ENCODE measurements around the gene SLF1. TPM values are rescaled to one million over a fixed set of nuclear protein-coding genes. Genes with fewer than 3 reads are reported as not detected.
A peak's percentile ranks its signal among the peaks of the same experiment; 100 is the strongest.
"Not testable (repeated sequence)": the region's sequence is repeated elsewhere in the genome, so short reads cannot be mapped to it uniquely, and the experiment has no call there.

The SLF1 gene
- total RNA-seq, result 2.4 TPM

DNA sequence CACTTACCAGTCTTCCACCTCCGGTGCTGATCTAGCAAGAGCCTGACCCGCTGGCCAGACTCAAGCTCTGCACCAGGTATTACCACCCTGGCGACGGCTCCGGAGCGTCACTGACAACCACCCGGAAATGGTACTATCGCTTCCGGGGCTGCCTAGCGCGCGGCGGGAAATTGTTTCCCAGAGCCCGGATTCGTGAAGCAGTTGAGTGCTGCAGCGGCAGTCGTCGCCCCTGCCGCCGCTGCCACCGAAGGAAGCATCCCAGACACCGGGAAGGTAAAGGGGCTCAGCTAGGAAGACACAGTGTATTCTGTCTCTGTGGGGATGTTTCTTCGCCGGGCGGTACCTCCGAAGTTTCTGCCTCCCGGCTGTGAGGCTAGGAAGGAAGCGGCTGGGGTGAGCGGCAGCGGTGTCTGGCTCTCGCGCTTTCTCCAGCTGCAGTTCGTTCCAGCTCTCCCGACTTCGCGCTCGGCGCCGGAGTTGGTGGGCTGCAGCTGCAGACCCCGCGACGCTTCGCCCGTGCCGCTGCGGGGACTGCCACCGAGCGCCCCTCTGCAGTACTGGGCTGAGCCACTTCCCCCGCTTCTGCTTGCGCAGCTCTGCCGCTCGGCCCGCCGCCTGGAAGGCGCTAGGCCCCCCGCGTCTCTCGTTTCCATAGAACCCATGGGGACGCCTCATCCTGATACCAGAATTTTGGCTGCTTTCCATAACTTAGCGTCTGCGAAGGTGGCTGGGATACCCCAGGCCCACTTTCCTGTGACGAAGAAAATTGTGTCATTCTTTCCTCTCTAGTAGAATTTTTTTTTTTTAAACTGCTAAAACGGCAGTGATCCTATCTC is at the start of gene SLF1, which contains the start of gene KIAA0825:
TSS of gene SLF1 (plus strand) at position 177 of the 836 bp plus-strand sequence. CDS start 10,142 bp downstream, outside the sequence.
TSS of gene KIAA0825 (minus strand) at position 112 of the 836 bp plus-strand sequence. CDS start 81,478 bp downstream, outside the sequence.
- peak; percentile 54 to 91 (median 87) for DNase-seq (ENCODE audit: low read depth in 2 of 3, low spot score in 2 of 3)

DNA sequence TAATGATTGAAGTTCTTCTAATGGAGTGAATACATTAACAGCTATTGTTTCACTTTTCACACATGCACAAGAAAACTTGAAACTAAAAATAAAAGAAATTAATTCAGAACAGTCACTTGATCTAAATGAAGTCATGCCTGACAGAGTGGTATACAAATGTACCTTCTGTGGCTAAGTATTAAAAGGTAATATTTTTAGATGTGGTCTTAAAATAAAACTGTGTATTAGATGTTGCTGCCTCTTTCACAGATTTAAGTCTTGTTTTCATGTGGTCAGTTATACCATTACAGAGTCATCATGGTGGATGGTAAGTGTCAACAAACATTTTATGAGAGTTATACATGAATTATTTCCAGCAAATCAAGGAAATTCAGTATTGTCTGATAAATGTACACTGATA is 47.1 kb upstream of the SLF1 start:
- DNase-seq (ENCODE audit: low read depth in 2 of 3, low spot score in 2 of 3), result no peak

GRCh38 chr5:94573349-94573748 is 45.1 kb upstream of the SLF1 start:
- not testable (repeated sequence) for DNase-seq (ENCODE audit: low read depth in 2 of 3, low spot score in 2 of 3)

DNA sequence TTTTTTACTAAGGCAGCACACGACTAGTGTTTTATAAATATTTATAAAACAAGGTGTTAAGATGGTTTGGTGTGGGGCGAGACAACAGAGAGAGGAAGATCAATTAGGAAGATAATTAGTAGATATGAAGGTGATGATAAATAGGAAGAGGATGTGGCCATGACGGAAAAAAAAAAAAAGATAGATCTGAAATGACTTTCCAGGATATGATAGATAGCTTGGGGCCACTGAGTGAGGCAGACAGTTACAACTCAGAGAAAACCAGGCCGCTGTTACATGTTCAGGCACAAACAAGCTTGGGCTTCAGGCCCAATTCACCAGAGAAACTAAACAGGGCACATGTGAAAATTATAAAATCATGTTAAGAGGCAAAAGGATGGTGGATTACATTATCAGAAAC is 43.3 kb upstream of the SLF1 start:
- DNase-seq (ENCODE audit: low read depth in 2 of 3, low spot score in 2 of 3), result no peak

- DNase-seq (ENCODE audit: low read depth in 2 of 3, low spot score in 2 of 3), result peak in 1 of 3 donors; percentile 54
Observed at GRCh38 chr5:94577466-94578245, 40.8 kb upstream of the SLF1 start.

- no peak for DNase-seq (ENCODE audit: low read depth in 2 of 3, low spot score in 2 of 3)
Observed at GRCh38 chr5:94595281-94595840, 23.1 kb upstream of the SLF1 start.

- peak in 2 of 3 donors; percentile 6 to 39 for DNase-seq (ENCODE audit: low read depth in 2 of 3, low spot score in 2 of 3)
Observed at GRCh38 chr5:94613583-94613982, 4.9 kb upstream of the SLF1 start.

DNA sequence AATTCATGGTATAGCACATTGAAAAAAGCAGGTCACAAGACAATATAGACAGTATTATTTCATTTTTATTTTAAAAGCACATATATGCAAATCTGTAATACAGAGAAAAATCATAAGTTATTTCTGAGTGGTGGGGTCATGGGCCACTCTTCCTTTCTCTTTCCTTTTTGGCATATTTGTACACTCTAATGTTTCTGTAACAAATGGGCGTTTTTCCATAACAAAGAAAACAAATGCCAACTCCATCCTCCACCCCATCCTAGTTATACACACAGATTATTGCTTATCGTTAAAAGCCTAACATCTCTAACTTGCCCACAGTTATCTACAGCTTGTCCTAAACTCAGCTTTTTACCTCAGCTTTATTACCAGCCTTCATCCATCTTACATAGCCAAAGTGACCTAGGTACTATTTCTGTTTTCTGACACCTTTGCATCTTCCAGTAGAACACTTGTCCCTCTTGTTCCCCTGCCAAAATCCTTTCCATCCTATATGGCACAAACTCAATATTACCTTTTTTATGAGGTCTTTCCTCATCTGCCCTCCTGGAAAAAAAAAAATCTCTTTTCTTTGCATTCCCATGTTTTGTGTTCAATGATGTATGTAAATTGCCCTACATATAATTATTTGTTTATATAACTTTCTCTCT is 4.2 kb upstream of the SLF1 start:
- DNase-seq (ENCODE audit: low read depth in 2 of 3, low spot score in 2 of 3), result no peak

DNA sequence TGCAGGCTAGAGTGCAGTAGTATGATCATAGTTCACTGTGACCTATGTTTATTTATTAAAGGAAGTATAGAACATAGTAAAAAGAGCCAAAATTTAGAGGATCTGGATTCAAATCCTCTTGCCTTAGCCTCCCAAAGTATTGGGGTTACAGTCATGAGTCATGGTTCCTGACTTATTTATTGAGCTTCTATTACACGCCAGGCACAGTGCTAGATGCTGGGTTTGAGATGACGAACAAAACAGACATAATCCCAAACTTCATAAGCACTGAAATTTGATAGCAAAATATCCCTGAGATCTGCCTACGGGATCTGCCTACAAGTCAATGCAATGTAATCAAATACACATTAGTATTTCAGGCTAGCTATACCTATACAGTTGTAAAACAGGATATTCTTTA is 2.6 kb upstream of the SLF1 start:
- DNase-seq (ENCODE audit: low read depth in 2 of 3, low spot score in 2 of 3), result no peak

- peak in 2 of 3 donors; percentile 59 to 61 for DNase-seq (ENCODE audit: low read depth in 2 of 3, low spot score in 2 of 3)
Observed at GRCh38 chr5:94618029-94618492, 408 bp upstream of the SLF1 start.

DNA sequence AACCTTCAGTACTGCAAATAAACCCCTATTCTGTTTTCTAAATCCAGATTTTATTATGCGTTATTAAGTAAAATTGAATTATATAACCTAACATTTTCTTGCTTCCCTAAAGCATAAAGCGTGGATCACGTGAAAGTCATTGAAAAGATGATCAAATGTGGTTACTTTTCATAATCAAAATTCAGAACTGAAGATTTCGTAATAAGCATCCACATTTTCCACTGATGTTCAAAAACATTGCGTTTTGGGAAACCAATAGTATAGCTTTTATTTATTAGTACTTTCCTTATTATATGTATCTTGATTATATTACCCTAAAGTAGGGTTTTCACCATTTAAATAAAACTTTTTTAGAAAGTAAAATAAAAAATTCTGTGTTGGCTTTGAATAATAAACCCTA is 1.8 kb downstream of the SLF1 start:
- no peak for DNase-seq (ENCODE audit: low read depth in 2 of 3, low spot score in 2 of 3)

DNA sequence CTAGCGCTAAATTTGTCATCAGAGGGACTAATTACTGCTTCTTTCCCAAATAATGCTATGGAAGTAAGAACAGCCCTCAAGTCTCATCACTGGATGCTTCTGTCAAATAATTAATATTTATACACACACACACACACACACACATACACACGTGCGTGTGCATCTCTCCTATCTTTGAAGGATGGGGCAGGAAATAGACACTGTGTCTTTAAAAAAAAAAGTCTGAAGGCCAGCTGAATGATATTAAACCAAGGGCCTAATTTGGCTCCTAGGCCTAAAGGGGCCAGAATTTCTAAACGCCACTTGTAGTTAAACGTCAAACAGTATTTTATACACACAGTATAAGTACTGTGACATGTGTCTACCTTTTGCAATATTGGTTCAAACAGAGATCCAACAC is 3.3 kb downstream of the SLF1 start:
- no peak for DNase-seq (ENCODE audit: low read depth in 2 of 3, low spot score in 2 of 3)

GRCh38 chr5:94623011-94623410 is 4.5 kb downstream of the SLF1 start:
- DNase-seq (ENCODE audit: low read depth in 2 of 3, low spot score in 2 of 3), result no peak

DNA sequence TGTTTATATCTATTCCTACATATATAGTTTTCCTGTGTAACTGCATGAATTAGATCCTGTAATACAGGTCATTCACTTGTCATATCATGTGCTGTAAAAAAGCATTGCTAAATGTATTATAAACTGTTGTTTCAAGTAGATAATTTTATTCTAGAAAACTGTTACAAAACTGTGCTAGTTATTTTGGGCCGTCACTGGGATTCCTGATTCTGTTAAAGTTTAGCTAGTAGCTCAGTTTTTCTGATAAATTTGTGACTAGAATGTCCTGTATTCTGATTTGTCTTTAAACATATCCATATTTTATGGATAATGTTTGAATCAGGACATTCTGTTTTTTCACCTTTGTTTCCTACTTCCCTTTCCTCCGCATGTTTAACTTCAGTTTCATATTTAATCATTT is 5.4 kb downstream of the SLF1 start:
- no peak for DNase-seq (ENCODE audit: low read depth in 2 of 3, low spot score in 2 of 3)

- no peak for DNase-seq (ENCODE audit: low read depth in 2 of 3, low spot score in 2 of 3)
Observed at GRCh38 chr5:94627191-94627590, 8.7 kb downstream of the SLF1 start.

- no peak for DNase-seq (ENCODE audit: low read depth in 2 of 3, low spot score in 2 of 3)
Observed at GRCh38 chr5:94632024-94632423, 13.6 kb downstream of the SLF1 start.

DNA sequence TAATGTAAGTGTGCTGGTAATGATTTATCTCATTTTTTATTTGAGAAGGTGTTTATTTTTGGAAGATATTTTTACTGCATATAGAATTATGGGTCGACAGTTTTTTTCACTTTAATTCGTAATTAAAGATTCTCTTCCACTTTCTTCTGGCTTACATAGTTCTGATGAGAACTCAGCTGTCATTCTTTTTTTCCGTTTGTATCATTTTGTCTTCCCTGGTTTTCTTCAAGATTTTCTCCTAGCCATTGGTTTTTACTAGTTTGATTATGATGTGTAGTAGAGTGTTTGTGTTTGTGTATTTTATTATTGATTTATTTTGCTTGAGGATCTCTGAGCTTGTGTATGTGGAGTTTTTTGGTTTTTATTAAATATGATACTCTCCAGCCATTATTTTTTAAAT is 21.7 kb downstream of the SLF1 start:
- DNase-seq (ENCODE audit: low read depth in 2 of 3, low spot score in 2 of 3), result no peak

GRCh38 chr5:94645053-94645452 is 26.6 kb downstream of the SLF1 start:
- DNase-seq (ENCODE audit: low read depth in 2 of 3, low spot score in 2 of 3), result no peak

DNA sequence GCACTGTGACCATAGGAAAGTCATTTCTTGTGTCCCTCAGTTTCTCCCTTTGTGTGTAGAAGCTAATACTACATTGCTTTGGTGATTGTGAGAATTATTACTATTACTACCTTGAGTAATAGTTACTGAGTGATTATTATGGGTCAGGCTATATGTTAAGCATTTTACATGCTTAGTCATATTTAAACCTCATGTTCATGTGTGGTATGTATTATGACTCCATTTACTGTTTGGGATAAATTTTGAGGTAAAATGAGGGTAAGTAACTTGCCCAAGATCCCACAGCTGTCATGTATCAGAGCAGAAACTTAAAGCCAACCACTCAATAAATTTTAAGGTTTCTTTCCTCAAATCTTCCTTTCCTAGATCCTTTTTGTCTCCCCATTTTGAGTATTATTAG is 28.3 kb downstream of the SLF1 start:
- no peak for DNase-seq (ENCODE audit: low read depth in 2 of 3, low spot score in 2 of 3)

DNA sequence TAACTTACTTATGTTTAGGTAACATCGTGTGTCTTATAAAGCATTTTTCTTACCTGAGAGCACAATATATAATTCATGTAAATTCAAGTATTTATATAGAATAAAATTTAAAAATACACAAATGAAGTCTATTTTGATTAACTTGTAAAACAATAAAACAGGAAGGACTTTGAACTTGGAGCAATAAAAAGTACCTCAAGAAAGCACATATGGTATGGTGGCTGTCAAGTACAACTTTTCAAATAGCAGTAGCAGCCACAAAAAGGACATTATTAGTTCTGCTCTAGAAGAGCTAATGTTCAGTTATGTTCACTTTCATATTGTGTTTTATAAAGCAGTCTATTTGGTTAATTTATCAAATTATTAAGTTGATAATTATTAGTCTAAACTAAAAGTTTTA is 31.4 kb downstream of the SLF1 start:
- no peak for DNase-seq (ENCODE audit: low read depth in 2 of 3, low spot score in 2 of 3)

DNA sequence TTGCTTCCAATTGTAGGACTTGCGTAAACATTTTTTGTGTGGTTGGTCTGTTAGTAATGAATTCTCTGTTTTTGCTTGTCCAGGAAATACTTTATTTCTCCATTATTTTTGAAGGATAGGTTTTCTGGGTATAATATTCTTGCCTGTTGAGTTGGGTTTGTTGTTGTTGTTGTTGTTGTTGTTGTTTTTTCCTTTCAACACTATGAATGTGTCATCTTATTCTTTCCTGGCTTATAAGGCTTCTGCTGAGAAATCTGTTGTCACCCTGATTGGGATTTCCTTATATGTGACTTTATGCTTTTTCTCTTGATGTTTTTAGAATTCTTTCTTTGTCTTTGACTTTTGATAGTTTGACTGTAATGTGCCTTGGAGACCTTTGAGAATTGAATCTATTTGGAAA is 39.8 kb downstream of the SLF1 start:
- DNase-seq (ENCODE audit: low read depth in 2 of 3, low spot score in 2 of 3), result no peak
